Activated CD4-positive, alpha-beta T cell treated with anti-CD3 and anti-CD28 coated beads, Interleukin-2, amount 50 U/mL, for 24 hours (primary cell): Measurements from ENCODE around the gene GALNT10.

ENCODE experiments used
- DNase-seq, 2 donors: peaks; one replicate each; pipeline ENCODE4 v3.0.0-alpha.2; 2020; ENCODE audit warnings: low read depth in 1 of 2, low spot score in 1 of 2

The GALNT10 gene

GRCh38 chr5:154262342-154262741, 71.8 kb downstream of the GALNT10 start:
- no peak for DNase-seq

- DNase-seq = no peak
These were observed 74.1 kb downstream of the GALNT10 start for GRCh38 chr5:154264549-154265196.

GRCh38 chr5:154265197-154265773, 74.8 kb downstream of the GALNT10 start:
- DNase-seq = no peak

- no peak for DNase-seq
These were observed 77.0 kb downstream of the GALNT10 start for GRCh38 chr5:154267516-154267915.

- no peak for DNase-seq
These were observed 77.5 kb downstream of the GALNT10 start for GRCh38 chr5:154268073-154268472.

- DNase-seq = no peak
These were observed 78.9 kb downstream of the GALNT10 start for GRCh38 chr5:154269414-154269813.

- DNase-seq = no peak
These were observed 80.9 kb downstream of the GALNT10 start for GRCh38 chr5:154271466-154271865.

- no peak for DNase-seq
These were observed 81.5 kb downstream of the GALNT10 start for GRCh38 chr5:154271936-154272514.

- no peak for DNase-seq
These were observed 82.6 kb downstream of the GALNT10 start for GRCh38 chr5:154273028-154273617.

- no peak for DNase-seq
These were observed 83.7 kb downstream of the GALNT10 start for GRCh38 chr5:154273963-154274827.

- DNase-seq = no peak
These were observed 84.3 kb downstream of the GALNT10 start for GRCh38 chr5:154274828-154275185.

GRCh38 chr5:154275566-154275965, 85.0 kb downstream of the GALNT10 start:
- no peak for DNase-seq

GRCh38 chr5:154276261-154276972, 85.9 kb downstream of the GALNT10 start:
- no peak for DNase-seq

GRCh38 chr5:154276973-154277331, 86.4 kb downstream of the GALNT10 start:
- DNase-seq = no peak

GRCh38 chr5:154277499-154277898, 87.0 kb downstream of the GALNT10 start:
- no peak for DNase-seq

GRCh38 chr5:154278186-154278585, 87.7 kb downstream of the GALNT10 start:
- no peak for DNase-seq

GRCh38 chr5:154278908-154279307, 88.4 kb downstream of the GALNT10 start:
- DNase-seq = no peak

GRCh38 chr5:154284433-154284832, 93.9 kb downstream of the GALNT10 start:
- no peak for DNase-seq

GRCh38 chr5:154285661-154286408, 95.3 kb downstream of the GALNT10 start:
- no peak for DNase-seq

GRCh38 chr5:154286557-154286956, 96.0 kb downstream of the GALNT10 start:
- no peak for DNase-seq
